Measurements from ENCODE around the gene FECH.

The FECH gene

GRCh38 chr18:57579934-57580333 is 6.6 kb downstream of the FECH start:
- no peak for DNase-seq

- DNase-seq, result no peak
Measured at GRCh38 chr18:57576316-57576715, 10.2 kb downstream of the FECH start.

- DNase-seq, result no peak
Measured at GRCh38 chr18:57575542-57575941, 11.0 kb downstream of the FECH start.

DNA sequence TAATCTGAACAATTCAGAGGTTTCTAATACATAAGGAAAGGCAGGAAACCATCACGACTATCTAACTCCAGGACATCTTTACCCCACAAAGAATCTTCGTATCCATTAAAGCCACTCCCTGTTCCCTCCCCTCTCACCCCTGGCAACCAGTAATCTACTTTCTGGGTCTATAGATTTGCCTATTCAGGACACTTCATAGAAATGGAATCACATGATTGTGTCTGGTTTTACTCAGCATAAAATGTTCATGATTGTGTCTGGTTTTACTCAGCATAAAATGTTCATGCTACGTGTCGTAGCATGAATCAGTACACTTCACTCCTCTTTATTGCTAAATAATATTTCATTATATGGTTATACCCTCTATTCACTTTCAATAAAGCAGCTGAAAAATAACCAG is 11.6 kb downstream of the FECH start:
- no peak for DNase-seq

DNA sequence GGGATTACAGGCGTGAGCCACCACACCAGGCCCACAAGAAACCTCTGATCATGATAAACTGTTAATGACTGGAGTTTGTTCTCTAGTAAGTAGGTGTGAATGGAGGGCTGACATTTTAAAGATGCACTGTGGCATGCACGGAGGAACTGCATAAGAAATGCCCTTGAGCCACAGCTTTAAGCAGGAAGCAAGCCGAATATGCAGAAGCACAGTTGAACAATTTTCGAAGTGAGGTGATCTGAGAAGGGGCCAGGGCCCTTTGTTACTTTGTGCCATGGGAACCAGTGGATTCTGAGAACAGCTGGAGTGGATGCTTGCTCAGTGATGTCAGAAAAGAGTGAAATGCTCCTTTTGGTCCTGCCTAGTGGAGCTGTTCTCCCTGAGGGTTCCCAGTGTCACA is 16.3 kb downstream of the FECH start:
- DNase-seq, result no peak

- DNase-seq, result no peak
Measured at GRCh38 chr18:57569133-57569532, 17.4 kb downstream of the FECH start.

- peak; percentile 88 for DNase-seq
Measured at GRCh38 chr18:57561728-57562423, 24.6 kb downstream of the FECH start.

DNA sequence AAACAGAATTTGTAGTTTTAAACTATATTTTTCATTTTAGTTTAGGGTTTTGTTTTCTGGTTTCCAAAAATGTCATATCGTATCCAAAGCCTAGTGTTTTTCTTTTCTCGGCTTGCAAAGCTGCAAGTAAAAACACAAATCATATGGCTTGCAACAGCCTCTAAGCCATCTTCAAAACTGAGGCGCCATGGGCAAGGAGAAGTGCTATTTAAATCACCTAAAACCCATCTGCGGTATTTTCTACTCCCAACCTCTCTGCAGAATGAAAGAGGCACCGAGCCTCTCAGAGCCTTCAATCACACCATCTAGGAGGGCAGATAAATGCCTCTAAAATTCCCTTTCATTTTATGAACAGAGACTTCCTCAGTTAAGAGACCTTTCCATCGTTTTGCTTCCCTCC is 25.2 kb downstream of the FECH start:
- no peak for DNase-seq

- peak; percentile 79 for DNase-seq
Measured at GRCh38 chr18:57559314-57559713, 27.2 kb downstream of the FECH start.

GRCh38 chr18:57555134-57555533 is 31.4 kb downstream of the FECH start:
- DNase-seq, result no peak

DNA sequence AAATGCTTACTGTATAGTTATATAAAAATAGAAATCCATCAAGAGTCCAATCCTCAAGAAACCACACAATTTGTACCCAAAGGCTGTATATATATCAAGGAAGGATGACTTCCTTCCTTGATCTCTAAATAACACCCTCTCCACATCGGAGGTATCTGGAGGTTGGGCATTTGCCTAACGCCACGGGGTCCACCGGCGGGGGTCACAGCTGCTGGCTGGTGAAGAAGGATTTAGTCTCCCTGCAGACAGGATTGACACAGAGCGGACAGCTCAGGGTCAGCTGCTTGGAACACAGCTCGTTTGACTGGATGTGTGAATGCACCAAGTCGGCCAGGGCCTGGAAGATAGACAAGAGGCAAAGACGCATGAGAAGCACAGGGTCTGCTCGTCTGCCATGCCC is 36.0 kb downstream of the FECH start:
- DNase-seq, result no peak

- DNase-seq, result no peak
Measured at GRCh38 chr18:57547260-57547659, 39.2 kb downstream of the FECH start.

DNA sequence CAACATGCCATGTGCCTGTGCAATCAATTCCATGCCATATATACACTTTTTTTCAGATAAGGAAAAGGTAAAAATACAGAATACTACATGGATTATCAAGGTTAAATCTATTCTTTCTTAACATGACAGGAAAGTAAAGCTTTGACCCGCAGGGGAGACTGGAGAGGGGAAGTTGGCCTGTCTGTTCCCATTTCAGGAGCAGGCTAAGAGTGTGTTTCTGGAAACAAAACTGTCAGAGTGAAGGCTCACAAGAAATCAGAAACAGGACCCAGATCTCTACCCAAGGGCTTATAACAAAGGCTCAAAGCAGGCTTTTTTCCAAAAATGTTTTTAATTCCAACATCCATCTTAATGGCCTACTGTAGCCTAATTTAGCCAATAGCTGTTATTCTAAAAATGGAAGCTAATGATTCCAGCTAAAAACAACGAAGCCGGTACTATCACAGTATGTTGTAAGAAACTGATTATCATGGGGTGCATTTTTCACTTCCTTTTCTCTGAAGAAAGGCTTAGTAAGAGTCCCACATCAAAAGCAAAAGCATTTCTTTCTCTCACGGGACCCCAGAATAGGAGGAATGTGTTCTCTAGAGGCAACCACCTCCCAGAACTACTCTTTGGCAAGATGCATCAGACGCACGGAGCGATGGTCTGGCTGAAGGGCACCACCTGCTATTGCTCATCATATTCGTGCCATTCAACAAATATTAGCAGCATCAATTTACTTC is 41.4 kb downstream of the FECH start:
- DNase-seq, result no peak

- no peak for DNase-seq
Measured at GRCh38 chr18:57543560-57543959, 42.9 kb downstream of the FECH start.

GRCh38 chr18:57542812-57543427 is 43.6 kb downstream of the FECH start:
- peak; percentile 65 for DNase-seq

- no peak for DNase-seq
Measured at GRCh38 chr18:57542126-57542525, 44.4 kb downstream of the FECH start.

- no peak for DNase-seq
Measured at GRCh38 chr18:57539702-57540101, 46.8 kb downstream of the FECH start.

- DNase-seq, result no peak
Measured at GRCh38 chr18:57538614-57539013, 47.9 kb downstream of the FECH start.

DNA sequence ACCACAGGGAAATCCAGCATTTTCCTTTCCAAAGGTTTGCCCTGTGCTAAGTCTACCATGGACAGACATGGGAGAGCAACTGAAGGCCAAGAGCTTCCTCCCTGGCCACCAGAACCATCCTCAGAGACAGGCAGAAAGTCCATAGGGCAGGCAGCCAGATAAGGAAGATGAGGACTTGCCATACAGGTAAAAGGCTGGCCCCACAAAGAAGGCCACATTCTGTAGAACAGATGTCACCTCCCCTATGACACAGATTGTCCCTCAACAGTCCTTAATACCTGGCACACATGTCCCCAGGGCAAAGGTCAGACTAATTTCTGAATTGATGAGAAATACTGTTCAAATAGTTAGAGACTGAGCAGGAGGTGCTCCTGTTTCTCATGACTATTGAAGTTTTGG is 52.0 kb downstream of the FECH start:
- DNase-seq, result no peak

- peak; percentile 23 for DNase-seq
Measured at GRCh38 chr18:57533868-57534510, 52.5 kb downstream of the FECH start.

DNA sequence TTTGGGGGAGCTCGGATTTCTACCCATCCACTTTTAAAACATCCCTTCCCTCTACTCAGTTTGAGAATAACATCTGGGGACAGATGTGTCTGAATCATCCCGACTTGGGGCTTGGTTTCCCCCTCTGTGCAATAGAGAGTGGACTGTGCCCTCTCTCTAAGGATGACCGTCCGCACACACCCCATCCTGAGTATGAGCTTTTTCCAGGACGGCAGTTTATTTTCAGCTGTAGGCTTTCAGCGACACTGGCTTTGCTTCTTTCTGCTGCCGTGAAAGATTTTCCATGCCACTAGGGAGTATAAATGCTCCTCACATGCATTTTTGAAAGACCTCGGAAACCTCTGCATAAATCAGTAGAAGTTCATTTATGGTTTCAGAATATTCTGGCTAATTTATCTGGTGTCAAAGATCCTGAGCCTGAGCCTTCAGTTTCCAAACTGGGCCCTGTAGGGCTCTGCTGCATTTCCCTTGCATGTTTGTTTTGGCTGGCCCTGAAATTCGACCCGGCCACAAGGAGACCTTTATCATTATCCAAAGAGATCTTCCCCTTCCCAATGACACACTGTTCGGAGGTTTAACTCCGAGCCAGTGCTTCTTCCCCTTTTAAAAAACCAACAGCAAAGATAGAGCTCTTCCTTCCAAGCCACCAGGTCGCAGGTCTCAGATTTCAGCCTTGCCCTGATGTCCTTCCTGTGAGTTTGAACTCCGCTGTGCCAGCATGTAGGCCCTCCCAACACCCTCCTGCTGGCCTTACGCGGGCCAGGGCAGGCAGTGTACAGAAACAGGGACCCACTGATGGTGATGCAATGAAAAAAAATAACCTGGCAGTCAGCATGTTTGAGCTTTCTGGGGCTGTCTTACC is 53.3 kb downstream of the FECH start:
- peak; percentile 30 for DNase-seq

- no peak for DNase-seq
Measured at GRCh38 chr18:57529151-57529550, 57.4 kb downstream of the FECH start.

Measured in eye (tissue), 1 donor.